Endothelial cell of umbilical vein (primary cell): ENCODE results near the gene RGR. TPM values are rescaled to one million over a fixed set of nuclear protein-coding genes. Genes with fewer than 3 reads are reported as not detected.

Experiments used
- BruUV-seq: library from RNA; stranded (reverse); fragments of 400-500 nt; replicated peaks from 2 replicates; lab custom pipeline; 2021; lab: Mats Ljungman, UMichigan
- CTCF ChIA-PET: fragments of 300-600, 350-600 bp; sonication (Branson Sonifier 250); formaldehyde crosslinking; loops from one replicate; lab custom pipeline; 2021; ENCODE audit warnings: antibody characterized with exemption, inconsistent platforms; lab: Charles Lee
- POLR2A ChIA-PET: fragments of 300-600, 350-600 bp; sonication (Branson Sonifier 250); formaldehyde crosslinking; loops from one replicate; lab custom pipeline; 2021; ENCODE audit warnings: antibody characterized with exemption, inconsistent platforms; lab: Charles Lee
- DNase-seq: peaks from one replicate; pipeline ENCODE4 v3.0.0-alpha.2; 2011; ENCODE audit warnings: low read depth, low spot score
- FAIRE-seq: peaks from 2 replicates; lab custom pipeline; 2011; peaks lifted over from hg19 to GRCh38; lab: Jason Lieb, UNC
- H2AFZ ChIP-seq: 2 replicates; pipeline ENCODE4 v1.6.0; 2012; ENCODE audit warnings: low read depth, low read length, control low read depth, inconsistent platforms
- H3K27ac ChIP-seq: 2 replicates; pipeline ENCODE4 v1.5.1; 2011; ENCODE audit warnings: low read depth, mild to moderate bottlenecking, control low read depth, low read length, moderate library complexity; ENCODE audit not compliant: insufficient read depth
- H3K27me3 ChIP-seq, 2 experiments: 2 replicates each; pipeline versions ENCODE4 v1.6.0 to v1.6.1; 2011; ENCODE audit warnings: low read length in 2 of 2, mixed read lengths in 1 of 2; ENCODE audit not compliant: control insufficient read depth in 2 of 2, insufficient read depth in 2 of 2
- H3K36me3 ChIP-seq, 2 experiments: 2 replicates in 1 of 2; 3 replicates in 1 of 2; pipeline ENCODE4 v1.5.1; 2011; ENCODE audit warnings: low read length in 2 of 2, mild to moderate bottlenecking in 1 of 2, moderate library complexity in 1 of 2; ENCODE audit not compliant: control insufficient read depth in 2 of 2, insufficient read depth in 2 of 2; ENCODE audit errors: extremely low read depth in 1 of 2
- H3K4me1 ChIP-seq: 3 replicates; pipeline ENCODE4 v1.5.1; 2011; ENCODE audit warnings: mild to moderate bottlenecking, low read length; ENCODE audit not compliant: control insufficient read depth, insufficient read depth; ENCODE audit errors: extremely low read depth
- H3K4me2 ChIP-seq: 2 replicates; pipeline ENCODE4 v1.6.1; 2011; ENCODE audit warnings: low read length, control low read depth, mixed read lengths; ENCODE audit not compliant: insufficient read depth
- H3K4me3 ChIP-seq, 3 experiments: fragments of 200-600 bp in 1 of 3; sonication (generic), shearing (Covaris generic) in 1 of 3; replicated peaks in 1 of 3; 2 replicates each; pipeline ENCODE4 v1.5.1; 2011 to 2016; ENCODE audit warnings: control low read depth in 3 of 3, low read length in 3 of 3, mild to moderate bottlenecking in 2 of 3, inconsistent platforms in 1 of 3, low read depth in 1 of 3, moderate library complexity in 1 of 3; ENCODE audit not compliant: insufficient read depth in 1 of 3
- H3K79me2 ChIP-seq: 2 replicates; pipeline ENCODE4 v1.6.0; 2012; ENCODE audit warnings: low read length, inconsistent platforms; ENCODE audit not compliant: control insufficient read depth, insufficient read depth
- H3K9ac ChIP-seq: replicated peaks from 2 replicates; pipeline ENCODE3; 2011; ENCODE audit warnings: low read length, control low read depth; ENCODE audit not compliant: insufficient read depth; ENCODE audit errors: extremely low read depth
- H3K9me1 ChIP-seq: replicated peaks from 3 replicates; pipeline ENCODE4 v1.6.0; 2011; ENCODE audit warnings: mild to moderate bottlenecking, low read length; ENCODE audit not compliant: control insufficient read depth, insufficient read depth; ENCODE audit errors: extremely low read depth
- H3K9me3 ChIP-seq: replicated peaks from 2 replicates; pipeline ENCODE4 v1.5.1; 2012; ENCODE audit warnings: low read length, inconsistent platforms; ENCODE audit not compliant: control insufficient read depth, insufficient read depth
- H4K20me1 ChIP-seq: replicated peaks from 2 replicates; pipeline ENCODE3; 2011; ENCODE audit warnings: mild to moderate bottlenecking, low read length; ENCODE audit not compliant: control insufficient read depth, insufficient read depth; ENCODE audit errors: extremely low read depth
- EZH2 ChIP-seq: IDR thresholded peaks from 2 replicates; pipeline ENCODE4 v1.6.1; 2012; ENCODE audit warnings: borderline replicate concordance, low read depth, mild to moderate bottlenecking, moderate library complexity, low read length, inconsistent platforms; ENCODE audit not compliant: severe bottlenecking
- FOS ChIP-seq: IDR thresholded peaks from 2 replicates; pipeline ENCODE4 v1.6.1; 2011; ENCODE audit warnings: mild to moderate bottlenecking, low read length, moderate library complexity, borderline replicate concordance; ENCODE audit not compliant: insufficient read depth
- GATA2 ChIP-seq: IDR thresholded peaks from 2 replicates; pipeline ENCODE4 v1.7.0; 2011; ENCODE audit warnings: low read depth, mild to moderate bottlenecking, moderate library complexity, mixed read lengths, low read length; ENCODE audit not compliant: insufficient read length, insufficient read depth
- JUN ChIP-seq: IDR thresholded peaks from 2 replicates; pipeline ENCODE4 v1.6.1; 2011; ENCODE audit warnings: borderline replicate concordance, low read depth; ENCODE audit not compliant: insufficient read length, insufficient read depth
- MAX ChIP-seq: IDR thresholded peaks from 2 replicates; pipeline ENCODE4 v1.6.1; 2011; ENCODE audit not compliant: insufficient read depth, insufficient read length
- MYC ChIP-seq: IDR thresholded peaks from one replicate; pipeline ENCODE4 v1.6.1; 2011; ENCODE audit warnings: mild to moderate bottlenecking, low read depth, low read length
- POLR2A ChIP-seq: IDR thresholded peaks from 2 replicates; pipeline ENCODE4 v1.6.1; 2012; ENCODE audit warnings: low read depth, mild to moderate bottlenecking, control low read depth, low read length
- POLR2AphosphoS5 ChIP-seq: IDR thresholded peaks from 2 replicates; pipeline ENCODE4 v1.6.1; 2012; ENCODE audit warnings: low read depth, mild to moderate bottlenecking, control low read depth, low read length, moderate library complexity; ENCODE audit not compliant: insufficient read depth
- dilution Hi-C: fragments of 300-500 bp; cut with MboI; formaldehyde crosslinking; loops from one replicate; pipeline ENCODE4 v1.15.0; 2019; ENCODE audit warnings: low sequenced_read_pairs; ENCODE audit not compliant: extremely low pct_ligation_motif_present
- intact Hi-C: fragments of 100-400 bp; cut with micrococcal nuclease; formaldehyde crosslinking; loops from one replicate; pipeline ENCODE4 v1.10.0; 2022
- polyA plus RNA-seq, 4 experiments: library from polyadenylated mRNA; depleted of rRNA in 3 of 4; stranded (reverse) in 3 of 4; unstranded in 1 of 4; fragments of >200 nt; gene quantifications; 2 replicates each; pipeline versions ENCODE4 v1.2.1 to v1.2.3, GENCODE V29; 2011 to 2012; ENCODE audit warnings: missing spikeins in 1 of 4
- total RNA-seq: library from RNA; stranded (reverse); gene quantifications from 2 replicates; pipeline ENCODE4 v1.2.3, GENCODE V29; 2021
- TF ChIP-seq, protein P1 (sequence below), 2 donors: IDR thresholded peaks; 1 replicate in 1 of 2; 2 replicates in 1 of 2; pipeline ENCODE4 v1.5.1; 2011; ENCODE audit warnings: low read length in 2 of 2, mild to moderate bottlenecking in 2 of 2, moderate library complexity in 2 of 2, control low read depth in 1 of 2, inconsistent platforms in 1 of 2, low read depth in 1 of 2; ENCODE audit not compliant: insufficient read depth in 1 of 2; ENCODE audit errors: extremely low read depth in 1 of 2

RGR gene
- total and polyA plus RNA-seq, 2 donors (not counting 3 experiments of a cell fraction or from before 2014, with no cell fraction given) = not detected

DNA sequence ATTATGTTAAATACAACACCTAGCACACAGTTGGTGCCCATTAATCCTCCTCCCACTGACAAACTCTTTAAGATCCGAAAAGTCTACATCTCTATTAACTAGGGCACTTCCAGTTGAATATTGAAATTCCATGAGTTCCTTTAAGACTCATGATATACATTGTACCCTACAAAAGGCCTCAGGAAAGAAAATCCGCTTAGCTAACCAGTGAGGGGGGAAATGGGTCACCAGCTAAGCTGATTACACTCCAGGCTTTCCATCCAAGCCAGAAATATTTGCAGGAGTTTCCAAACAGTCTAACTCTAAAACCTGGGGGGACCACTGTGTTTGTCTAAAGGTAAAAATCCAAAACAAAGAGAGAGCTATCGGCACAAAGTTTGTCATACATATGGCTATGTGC, 18.2 kb upstream of the RGR start:
- H3K27ac ChIP-seq = no peak overlapping the region
- POLR2A ChIA-PET = no interaction called here
- no peaks in the 10 kb centered on the region for H3K27me3 ChIP-seq
- CTCF ChIA-PET = interaction anchor here (1.0 kb wide), 1 partner anchor 12 kb away, joined by 5 read pairs; no protein-coding TSS in a partner anchor
- H3K9me1 ChIP-seq = no peaks in the 10 kb centered on the region
- H3K4me3 ChIP-seq = no peak overlapping the region
- no peaks in the 10 kb centered on the region for H3K79me2 ChIP-seq
- FAIRE-seq = no peak
- H3K9me3 ChIP-seq = no peaks in the 10 kb centered on the region
- no peak for DNase-seq
- no peak overlapping the region for H3K4me2 ChIP-seq
- no peaks in the 10 kb centered on the region for H3K4me1 ChIP-seq
- no peaks in the 10 kb centered on the region for H4K20me1 ChIP-seq
- H2AFZ ChIP-seq = no peak overlapping the region
- dilution Hi-C loops = no loop called here
- H3K9ac ChIP-seq = no peak overlapping the region
- no TSS peak for BruUV-seq
- no peaks in the 10 kb centered on the region for H3K36me3 ChIP-seq
- intact Hi-C loops = no loop called here
- TF ChIP-seq GATA2 (no peak), POLR2AphosphoS5 (no peak), JUN (no peak), POLR2A (no peak), MYC (no peak), FOS (no peak), MAX (no peak), EZH2 (no peak)
- TF ChIP-seq, protein P1, sequence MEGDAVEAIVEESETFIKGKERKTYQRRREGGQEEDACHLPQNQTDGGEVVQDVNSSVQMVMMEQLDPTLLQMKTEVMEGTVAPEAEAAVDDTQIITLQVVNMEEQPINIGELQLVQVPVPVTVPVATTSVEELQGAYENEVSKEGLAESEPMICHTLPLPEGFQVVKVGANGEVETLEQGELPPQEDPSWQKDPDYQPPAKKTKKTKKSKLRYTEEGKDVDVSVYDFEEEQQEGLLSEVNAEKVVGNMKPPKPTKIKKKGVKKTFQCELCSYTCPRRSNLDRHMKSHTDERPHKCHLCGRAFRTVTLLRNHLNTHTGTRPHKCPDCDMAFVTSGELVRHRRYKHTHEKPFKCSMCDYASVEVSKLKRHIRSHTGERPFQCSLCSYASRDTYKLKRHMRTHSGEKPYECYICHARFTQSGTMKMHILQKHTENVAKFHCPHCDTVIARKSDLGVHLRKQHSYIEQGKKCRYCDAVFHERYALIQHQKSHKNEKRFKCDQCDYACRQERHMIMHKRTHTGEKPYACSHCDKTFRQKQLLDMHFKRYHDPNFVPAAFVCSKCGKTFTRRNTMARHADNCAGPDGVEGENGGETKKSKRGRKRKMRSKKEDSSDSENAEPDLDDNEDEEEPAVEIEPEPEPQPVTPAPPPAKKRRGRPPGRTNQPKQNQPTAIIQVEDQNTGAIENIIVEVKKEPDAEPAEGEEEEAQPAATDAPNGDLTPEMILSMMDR (IDR thresholded peaks at IDR 0.05; ENCODE audit: extremely low read depth in 1 of 2, insufficient read depth in 1 of 2, low read depth in 1 of 2, low read length in 2 of 2) = no peak
